GM12865 (cell line): ENCODE data around the gene PODN.

Experiments used
- DNase-seq: peaks from one replicate; pipeline ENCODE4 v3.0.0; 2010; ENCODE audit warnings: low read depth
- H3K4me3 ChIP-seq: 2 replicates; pipeline ENCODE4 v1.5.1; 2011; ENCODE audit warnings: mild to moderate bottlenecking, low read depth, low read length, control low read depth
- TF ChIP-seq, protein P1 (sequence below): IDR thresholded peaks from 2 replicates; pipeline ENCODE4 v1.5.1; 2011; ENCODE audit warnings: low read length, control low read depth, low read depth, inconsistent platforms; ENCODE audit not compliant: insufficient read depth; ENCODE audit errors: missing control alignments

Gene PODN

DNA sequence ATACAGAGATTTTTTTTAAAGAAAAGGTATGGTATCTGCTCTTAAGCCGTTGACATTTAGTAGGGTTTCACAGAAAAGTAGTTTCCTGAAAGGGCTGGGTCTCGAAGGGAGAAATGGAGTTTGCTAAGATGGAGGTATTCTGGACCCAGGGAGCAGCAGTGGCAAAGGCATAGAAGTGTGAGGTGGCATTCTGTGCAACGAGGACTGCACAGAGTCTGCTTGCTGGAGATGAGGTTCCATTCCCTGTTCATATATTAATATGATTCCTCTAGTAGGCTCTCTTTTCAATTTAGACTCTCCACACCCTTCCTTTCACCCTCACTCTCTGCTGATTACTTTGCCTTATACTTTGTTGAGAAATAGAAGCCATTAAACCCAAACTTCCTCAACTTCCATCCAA lies 38.5 kb upstream of the PODN start:
- H3K4me3 ChIP-seq = no peak overlapping the region
- DNase-seq = no peak
- TF ChIP-seq, protein P1, sequence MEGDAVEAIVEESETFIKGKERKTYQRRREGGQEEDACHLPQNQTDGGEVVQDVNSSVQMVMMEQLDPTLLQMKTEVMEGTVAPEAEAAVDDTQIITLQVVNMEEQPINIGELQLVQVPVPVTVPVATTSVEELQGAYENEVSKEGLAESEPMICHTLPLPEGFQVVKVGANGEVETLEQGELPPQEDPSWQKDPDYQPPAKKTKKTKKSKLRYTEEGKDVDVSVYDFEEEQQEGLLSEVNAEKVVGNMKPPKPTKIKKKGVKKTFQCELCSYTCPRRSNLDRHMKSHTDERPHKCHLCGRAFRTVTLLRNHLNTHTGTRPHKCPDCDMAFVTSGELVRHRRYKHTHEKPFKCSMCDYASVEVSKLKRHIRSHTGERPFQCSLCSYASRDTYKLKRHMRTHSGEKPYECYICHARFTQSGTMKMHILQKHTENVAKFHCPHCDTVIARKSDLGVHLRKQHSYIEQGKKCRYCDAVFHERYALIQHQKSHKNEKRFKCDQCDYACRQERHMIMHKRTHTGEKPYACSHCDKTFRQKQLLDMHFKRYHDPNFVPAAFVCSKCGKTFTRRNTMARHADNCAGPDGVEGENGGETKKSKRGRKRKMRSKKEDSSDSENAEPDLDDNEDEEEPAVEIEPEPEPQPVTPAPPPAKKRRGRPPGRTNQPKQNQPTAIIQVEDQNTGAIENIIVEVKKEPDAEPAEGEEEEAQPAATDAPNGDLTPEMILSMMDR = no peak

DNA sequence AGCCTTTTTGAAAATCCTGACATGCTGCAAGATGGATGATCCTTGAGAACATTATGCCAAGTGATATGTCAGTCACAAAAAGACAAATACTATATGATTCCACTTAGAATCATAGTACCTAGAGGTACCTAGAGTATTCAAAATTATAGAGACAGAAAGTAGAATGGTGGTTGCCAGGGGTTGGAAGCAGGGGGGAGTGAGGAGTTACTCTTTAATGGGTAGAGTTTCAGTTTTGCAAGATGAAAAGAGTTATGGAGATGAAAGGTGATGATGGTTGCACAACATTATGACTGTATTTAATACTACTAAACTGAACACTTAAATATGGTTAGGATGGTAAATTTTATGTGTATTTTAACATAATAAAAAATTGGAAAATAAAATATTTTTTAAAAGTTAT lies 37.9 kb upstream of the PODN start:
- no peak for DNase-seq
- TF ChIP-seq, protein P1 = no peak
- H3K4me3 ChIP-seq = no peak overlapping the region

DNA sequence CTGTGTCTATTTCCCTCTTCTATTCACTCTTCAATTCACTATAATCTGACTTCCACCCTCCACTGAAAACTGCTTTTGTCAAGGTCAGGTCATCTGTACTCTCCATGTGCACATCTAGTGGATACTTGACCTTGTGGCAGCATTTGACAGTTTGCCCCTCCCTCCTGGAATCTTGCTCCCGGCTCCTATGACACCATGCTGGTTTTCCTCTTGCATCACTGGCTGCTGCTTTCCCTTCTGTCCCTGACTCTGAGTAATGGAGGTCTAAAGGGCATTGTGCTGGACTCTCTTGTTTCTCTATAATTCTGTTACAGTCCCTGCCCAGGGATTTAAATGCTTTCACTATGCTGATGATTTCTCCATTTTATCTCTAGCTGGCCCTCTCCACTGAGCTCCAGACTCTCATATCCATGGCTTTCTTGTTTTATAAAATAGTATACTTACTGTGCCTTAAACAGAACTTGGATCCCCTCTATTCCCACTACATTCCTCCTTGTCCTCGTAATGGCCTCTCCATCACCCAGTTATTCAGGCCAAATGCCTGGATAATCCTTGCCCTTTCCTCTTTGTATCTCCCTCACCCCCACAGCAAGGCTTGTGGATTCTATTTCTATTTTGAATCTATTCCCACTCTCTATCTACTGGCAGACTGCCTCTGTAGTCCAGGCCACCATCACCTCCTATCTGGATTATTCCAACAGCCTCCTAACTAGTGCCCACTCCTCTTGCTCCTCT lies 36.8 kb upstream of the PODN start:
- H3K4me3 ChIP-seq = no peak overlapping the region
- TF ChIP-seq, protein P1 = no peak
- DNase-seq = no peak

DNA sequence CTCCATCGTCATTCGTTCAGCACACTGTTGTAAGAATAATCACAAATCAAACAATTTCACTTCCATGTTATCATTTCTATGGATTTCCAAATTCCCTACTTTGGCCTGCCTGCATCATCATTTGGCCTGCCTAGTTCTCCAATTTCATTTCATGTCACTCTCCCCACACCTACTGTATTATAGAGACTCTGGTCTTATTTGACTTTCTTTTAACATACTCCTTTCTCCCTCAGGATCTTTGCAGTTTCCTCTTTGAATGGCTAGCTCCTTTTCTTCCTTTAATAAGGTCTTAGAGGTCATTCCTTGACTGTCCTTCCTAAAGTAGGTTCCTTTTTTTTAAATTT lies 36.3 kb upstream of the PODN start:
- TF ChIP-seq, protein P1 = no peak

DNA sequence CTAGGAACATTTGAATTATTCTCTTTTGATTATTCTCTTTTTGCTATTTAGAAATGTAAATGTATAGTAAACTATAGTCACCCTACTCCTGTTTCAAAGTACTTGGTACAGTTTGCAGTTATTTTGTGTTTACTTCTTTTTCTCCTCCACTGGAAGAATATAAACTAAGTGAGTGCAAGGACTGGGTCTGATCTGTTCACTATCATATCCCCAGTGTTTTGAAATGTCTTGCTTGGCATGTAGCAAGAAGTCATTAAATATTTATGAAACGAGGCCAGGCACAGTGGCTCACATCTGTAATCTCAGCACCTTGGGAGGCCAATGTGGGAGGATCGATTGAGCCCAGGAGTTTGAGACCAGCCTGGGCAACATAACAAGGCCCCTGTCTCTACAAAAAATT lies 35.8 kb upstream of the PODN start:
- no peak for DNase-seq
- no peak overlapping the region for H3K4me3 ChIP-seq
- TF ChIP-seq, protein P1 = no peak

More for the DNA sequence above, 36.3 kb upstream of the PODN start:
- no peak overlapping the region for H3K4me3 ChIP-seq
- no peak for DNase-seq

DNA sequence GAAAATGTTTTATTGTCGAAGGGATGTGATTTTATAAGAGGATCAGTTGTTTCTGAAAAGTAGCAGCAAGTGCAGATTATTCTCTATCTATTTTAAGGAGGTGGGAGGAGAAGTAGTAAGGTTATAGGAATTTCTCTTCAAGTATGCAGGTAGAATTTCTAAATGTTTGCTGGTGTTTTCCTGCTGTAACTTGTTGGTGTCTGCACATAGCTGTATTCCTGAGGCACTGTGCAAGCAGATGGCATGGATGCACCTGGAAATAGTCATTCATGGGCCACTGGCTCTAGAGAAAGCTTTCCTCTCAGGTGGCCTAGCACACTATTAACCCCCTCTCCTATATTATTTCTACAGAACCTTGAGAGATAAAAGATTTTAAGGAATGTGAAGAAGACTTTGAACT lies 30.3 kb upstream of the PODN start:
- TF ChIP-seq, protein P1 = no peak
- H3K4me3 ChIP-seq = no peak overlapping the region
- DNase-seq = no peak

DNA sequence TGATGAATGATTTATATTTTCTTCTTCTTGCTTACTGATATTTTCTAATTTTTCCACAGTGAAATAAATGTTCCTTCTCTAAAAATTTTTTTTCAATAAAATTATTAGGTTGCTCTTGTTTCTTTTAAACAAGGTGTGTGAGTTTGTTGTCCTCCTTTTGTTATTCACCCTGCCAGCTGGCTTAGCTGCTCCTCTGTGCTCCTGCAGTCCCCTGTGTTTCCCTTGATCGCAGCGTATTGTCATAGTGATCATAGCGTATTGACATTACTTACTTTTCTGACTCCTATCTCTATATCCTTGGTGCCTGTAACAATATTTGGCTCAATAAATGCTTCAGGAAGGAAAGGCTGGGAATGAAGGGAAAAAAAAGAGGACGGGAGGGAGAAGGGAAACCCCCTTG lies 24.9 kb upstream of the PODN start:
- DNase-seq = no peak
- TF ChIP-seq, protein P1 = no peak
- H3K4me3 ChIP-seq = no peak overlapping the region
